ENCODE measurements around the gene NUB1.

NUB1 gene

GRCh38 chr7:151371266-151371665, 29.7 kb downstream of the NUB1 start:
- peak; percentile 14 for DNase-seq
- Mint-ChIP-seq H3K36me3 (ENCODE audit: low read depth) (peaks cover 65% of the 10 kb centered on the region), H3K9me3 (no peaks in the 10 kb centered on the region), H3K4me3 (no peak overlapping the region), H3K4me1 (ENCODE audit: low read depth) (peaks cover 8% of the 10 kb centered on the region), H3K27ac (no peak overlapping the region), H3K27me3 (no peaks in the 10 kb centered on the region)

DNA sequence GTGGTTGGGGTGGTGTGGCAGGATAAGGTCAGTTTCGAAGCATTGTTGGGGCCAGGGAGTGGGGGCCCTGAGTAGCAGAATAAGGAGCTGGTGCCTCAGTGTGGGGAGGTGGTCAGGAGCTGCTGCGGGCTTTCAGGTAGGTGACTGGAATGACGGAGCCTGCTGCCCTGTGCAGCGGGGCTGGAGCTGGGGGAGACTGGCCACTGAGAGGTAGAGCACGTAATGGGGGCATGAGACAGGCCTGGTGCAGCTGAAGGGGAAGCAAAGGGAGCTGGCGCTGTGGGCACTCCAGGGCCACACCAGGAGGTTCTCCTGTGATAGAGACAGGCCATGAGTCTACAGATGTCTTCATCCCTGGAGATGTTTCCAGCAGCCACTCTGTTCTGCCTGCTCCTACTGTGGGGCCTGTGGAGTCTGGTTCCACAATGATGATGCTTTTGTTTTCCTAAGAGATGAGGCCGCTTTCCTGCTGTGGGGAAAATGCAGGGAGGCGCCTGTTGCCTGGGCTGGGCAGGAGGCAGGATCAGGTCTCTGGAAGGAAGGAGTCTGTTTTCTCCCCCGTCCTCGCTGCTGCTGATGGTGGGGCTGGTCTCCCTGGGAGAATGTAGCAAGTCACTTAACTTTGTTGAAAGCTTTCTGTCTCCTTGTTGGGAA, 31.1 kb downstream of the NUB1 start:
- Mint-ChIP-seq H3K4me3 (no peak overlapping the region), H3K27me3 (no peaks in the 10 kb centered on the region), H3K27ac (peak overlapping the region; percentile 28), H3K36me3 (ENCODE audit: low read depth) (peaks cover 77% of the 10 kb centered on the region), H3K9me3 (no peaks in the 10 kb centered on the region), H3K4me1 (ENCODE audit: low read depth) (peaks cover 8% of the 10 kb centered on the region)
- DNase-seq = no peak

- Mint-ChIP-seq H3K27ac (no peak overlapping the region), H3K4me3 (no peak overlapping the region), H3K4me1 (ENCODE audit: low read depth) (peaks cover under 1% of the 10 kb centered on the region), H3K27me3 (no peaks in the 10 kb centered on the region), H3K36me3 (ENCODE audit: low read depth) (peaks cover 77% of the 10 kb centered on the region), H3K9me3 (no peaks in the 10 kb centered on the region)
- no peak for DNase-seq
Measured at GRCh38 chr7:151373599-151373998, 32.0 kb downstream of the NUB1 start.

DNA sequence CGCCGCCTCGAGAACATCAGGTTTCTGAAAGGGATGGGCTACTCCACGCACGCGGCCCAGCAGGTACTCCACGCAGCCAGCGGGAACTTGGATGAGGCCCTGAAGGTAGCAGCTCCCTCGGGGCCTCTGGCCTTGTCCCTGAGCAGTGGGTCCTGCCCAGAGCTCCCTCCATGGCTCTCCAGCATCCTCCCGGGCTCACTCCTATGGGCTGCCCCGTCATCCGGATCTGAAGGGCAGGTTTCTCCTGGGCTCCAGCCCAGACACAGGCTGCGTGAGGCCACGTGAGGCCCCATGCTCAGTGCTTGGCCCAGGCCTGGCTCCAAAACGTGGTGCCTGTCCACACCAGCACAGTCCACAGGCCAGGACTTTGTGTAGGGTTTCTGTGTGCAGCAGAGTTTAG, 32.5 kb downstream of the NUB1 start:
- Mint-ChIP-seq H3K27ac (no peak overlapping the region), H3K4me3 (no peak overlapping the region), H3K27me3 (no peaks in the 10 kb centered on the region), H3K4me1 (ENCODE audit: low read depth) (no peaks in the 10 kb centered on the region), H3K36me3 (ENCODE audit: low read depth) (peaks cover 76% of the 10 kb centered on the region), H3K9me3 (no peaks in the 10 kb centered on the region)
- DNase-seq = no peak

- DNase-seq = no peak
- no peak overlapping the region for H3K27ac Mint-ChIP-seq
- no peaks in the 10 kb centered on the region for H3K27me3 Mint-ChIP-seq
- no peaks in the 10 kb centered on the region for H3K4me1 Mint-ChIP-seq (ENCODE audit: low read depth)
- H3K4me3 Mint-ChIP-seq = no peak overlapping the region
- no peaks in the 10 kb centered on the region for H3K9me3 Mint-ChIP-seq
- peaks cover 70% of the 10 kb centered on the region for H3K36me3 Mint-ChIP-seq (ENCODE audit: low read depth)
Measured at GRCh38 chr7:151374726-151375125, 33.1 kb downstream of the NUB1 start.

DNA sequence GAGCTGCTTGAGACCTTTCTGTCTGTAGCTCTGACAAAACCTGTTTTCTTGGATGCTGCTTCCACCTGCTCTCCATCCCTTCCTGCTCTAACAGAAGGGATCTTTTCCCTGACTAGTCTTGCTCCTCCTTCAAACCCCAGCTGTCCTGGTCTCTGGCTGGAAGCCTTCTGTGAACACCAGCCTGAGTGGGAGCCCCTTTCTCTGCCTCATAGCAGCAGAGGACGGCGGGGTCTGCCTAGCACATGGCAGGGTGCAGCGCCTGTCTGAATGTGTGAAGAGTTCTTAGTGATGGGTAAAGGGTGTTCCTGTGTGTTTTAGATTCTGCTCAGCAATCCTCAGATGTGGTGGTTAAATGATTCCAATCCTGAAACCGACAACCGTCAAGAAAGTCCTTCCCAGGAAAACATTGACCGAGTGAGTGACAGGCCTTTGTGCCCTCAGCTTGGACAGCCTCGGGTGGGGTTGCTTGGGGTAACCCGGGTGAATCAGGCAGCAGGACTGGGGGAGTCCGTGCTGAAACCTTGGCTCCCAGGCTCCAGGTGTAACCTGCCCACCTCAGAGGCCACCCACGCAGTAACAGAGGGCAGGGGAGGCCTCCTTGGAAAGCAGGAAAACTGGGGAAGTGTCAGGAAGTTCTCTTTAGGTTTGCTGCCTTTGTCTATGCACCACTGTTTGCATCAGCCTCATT, 34.1 kb downstream of the NUB1 start:
- peak overlapping the region; percentile 31 for H3K27ac Mint-ChIP-seq
- peaks cover 65% of the 10 kb centered on the region for H3K36me3 Mint-ChIP-seq (ENCODE audit: low read depth)
- no peaks in the 10 kb centered on the region for H3K27me3 Mint-ChIP-seq
- peaks cover under 1% of the 10 kb centered on the region for H3K4me1 Mint-ChIP-seq (ENCODE audit: low read depth)
- DNase-seq = no peak
- H3K4me3 Mint-ChIP-seq = no peak overlapping the region
- H3K9me3 Mint-ChIP-seq = no peaks in the 10 kb centered on the region

DNA sequence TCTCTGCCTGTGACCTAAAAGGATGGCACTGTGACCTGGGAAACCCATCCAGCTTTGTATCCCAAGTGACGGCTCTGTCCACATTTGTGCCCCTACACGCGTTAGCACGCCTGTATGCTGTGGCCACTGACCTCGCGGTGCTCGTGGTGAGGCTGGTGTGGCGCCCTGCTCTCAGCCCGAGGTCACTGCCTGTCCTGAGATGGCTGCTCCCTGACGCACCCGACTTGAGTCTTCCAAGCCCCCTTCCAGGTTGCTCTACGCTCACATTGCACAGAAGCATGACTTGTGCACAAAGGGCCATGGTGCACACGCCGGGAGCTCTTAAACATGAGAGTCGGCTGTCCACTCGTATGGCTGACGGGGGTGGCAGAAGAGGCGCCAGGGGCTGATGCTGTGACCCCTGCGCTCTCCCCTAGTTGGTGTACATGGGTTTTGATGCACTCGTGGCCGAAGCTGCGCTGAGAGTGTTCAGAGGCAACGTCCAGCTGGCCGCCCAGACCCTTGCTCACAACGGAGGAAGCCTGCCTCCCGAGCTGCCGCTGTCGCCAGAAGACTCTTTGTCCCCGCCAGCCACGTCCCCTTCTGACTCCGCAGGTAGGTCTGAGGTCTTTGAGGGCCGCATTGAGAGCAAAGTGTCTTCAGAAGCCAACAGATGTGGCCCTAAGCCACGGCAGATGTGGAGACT, 34.7 kb downstream of the NUB1 start:
- H3K4me3 Mint-ChIP-seq = no peak overlapping the region
- H3K4me1 Mint-ChIP-seq (ENCODE audit: low read depth) = peaks cover 4% of the 10 kb centered on the region
- no peak overlapping the region for H3K27ac Mint-ChIP-seq
- H3K27me3 Mint-ChIP-seq = peaks cover 3% of the 10 kb centered on the region
- no peak for DNase-seq
- H3K9me3 Mint-ChIP-seq = no peaks in the 10 kb centered on the region
- H3K36me3 Mint-ChIP-seq (ENCODE audit: low read depth) = peaks cover 61% of the 10 kb centered on the region

DNA sequence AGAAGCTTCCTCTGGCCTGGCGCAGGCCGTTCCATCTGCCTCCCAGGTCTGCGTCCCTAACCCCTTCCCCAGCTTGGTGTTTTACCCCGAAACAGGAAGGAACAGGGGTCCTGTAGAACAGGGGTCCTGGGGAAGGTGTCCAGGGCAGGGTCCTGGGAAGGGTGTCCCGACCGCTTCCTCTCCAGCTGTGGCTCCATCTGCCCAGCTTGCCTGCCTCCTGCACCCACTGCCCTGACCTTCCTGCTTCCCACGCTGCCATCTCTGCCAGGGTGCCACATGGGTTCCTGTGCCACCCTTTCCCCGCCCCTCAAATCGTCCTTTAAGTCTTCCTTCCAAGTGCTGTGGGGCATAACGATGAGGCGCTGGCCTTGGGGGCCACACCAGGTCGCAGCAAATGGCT, 35.8 kb downstream of the NUB1 start:
- no peak overlapping the region for H3K27ac Mint-ChIP-seq
- H3K9me3 Mint-ChIP-seq = no peaks in the 10 kb centered on the region
- peaks cover 55% of the 10 kb centered on the region for H3K36me3 Mint-ChIP-seq (ENCODE audit: low read depth)
- H3K27me3 Mint-ChIP-seq = peaks cover 8% of the 10 kb centered on the region
- H3K4me3 Mint-ChIP-seq = no peak overlapping the region
- DNase-seq = no peak
- peaks cover 8% of the 10 kb centered on the region for H3K4me1 Mint-ChIP-seq (ENCODE audit: low read depth)

GRCh38 chr7:151378011-151378410, 36.4 kb downstream of the NUB1 start:
- H3K4me3 Mint-ChIP-seq = no peak overlapping the region
- peaks cover 13% of the 10 kb centered on the region for H3K27me3 Mint-ChIP-seq
- peaks cover 10% of the 10 kb centered on the region for H3K4me1 Mint-ChIP-seq (ENCODE audit: low read depth)
- H3K9me3 Mint-ChIP-seq = no peaks in the 10 kb centered on the region
- no peak overlapping the region for H3K27ac Mint-ChIP-seq
- H3K36me3 Mint-ChIP-seq (ENCODE audit: low read depth) = peaks cover 48% of the 10 kb centered on the region
- DNase-seq = no peak

DNA sequence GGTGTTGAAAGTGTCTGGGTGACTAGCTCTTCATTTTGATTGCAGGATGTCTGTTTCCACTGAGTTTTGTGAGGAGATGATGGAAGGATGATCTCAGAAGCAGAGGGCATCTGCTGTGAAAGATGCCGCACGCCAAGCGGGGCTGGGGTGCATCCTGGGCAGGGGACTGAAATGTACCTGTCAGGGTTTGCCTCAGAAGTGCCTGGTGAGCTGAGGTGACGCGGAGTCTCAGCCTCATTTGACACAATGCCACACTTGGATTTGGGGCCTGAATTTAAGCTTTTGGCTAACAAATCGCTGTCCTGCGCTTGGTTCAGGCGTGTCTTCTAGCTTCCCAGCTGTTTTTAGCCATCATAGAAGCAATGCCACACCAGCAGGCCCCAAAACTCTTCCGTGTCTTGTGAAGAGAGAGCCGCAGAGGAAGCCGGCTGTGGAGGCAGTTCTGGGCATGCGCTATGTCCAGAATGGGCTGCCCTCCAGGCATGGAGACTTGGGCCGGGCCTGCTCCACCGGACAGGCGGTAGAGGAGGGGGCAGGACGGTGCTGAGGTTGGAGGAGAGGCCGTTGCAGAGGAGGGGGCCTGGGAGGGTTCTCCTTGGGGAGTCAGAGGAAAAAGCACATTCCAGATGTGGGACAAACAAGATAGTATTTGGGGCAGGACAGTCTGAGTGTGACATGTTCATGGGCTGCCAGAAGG, 37.0 kb downstream of the NUB1 start:
- Mint-ChIP-seq H3K36me3 (ENCODE audit: low read depth) (peaks cover 45% of the 10 kb centered on the region), H3K4me3 (no peak overlapping the region), H3K4me1 (ENCODE audit: low read depth) (peaks cover 10% of the 10 kb centered on the region), H3K27me3 (peaks cover 16% of the 10 kb centered on the region), H3K9me3 (no peaks in the 10 kb centered on the region), H3K27ac (no peak overlapping the region)
- no peak for DNase-seq

DNA sequence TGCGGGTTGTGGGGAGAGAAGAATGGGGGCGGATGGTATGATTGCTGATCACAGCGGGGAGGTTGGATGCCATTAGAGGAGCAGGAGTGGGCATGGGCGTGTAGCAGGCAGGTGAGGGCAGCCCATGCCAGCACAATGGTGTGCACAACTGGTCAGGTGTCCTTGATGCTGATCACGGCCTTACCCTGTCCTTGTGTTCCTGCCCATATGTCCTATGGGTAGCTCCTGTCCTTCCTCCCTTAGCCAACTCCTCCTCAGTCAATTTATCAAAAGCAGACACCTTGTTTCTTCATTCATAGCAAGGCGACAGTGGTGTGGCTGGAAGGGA, 37.5 kb downstream of the NUB1 start:
- no peak overlapping the region for H3K27ac Mint-ChIP-seq
- H3K4me3 Mint-ChIP-seq = no peak overlapping the region
- DNase-seq = no peak
- H3K36me3 Mint-ChIP-seq (ENCODE audit: low read depth) = peaks cover 39% of the 10 kb centered on the region
- H3K27me3 Mint-ChIP-seq = peaks cover 20% of the 10 kb centered on the region
- H3K9me3 Mint-ChIP-seq = no peaks in the 10 kb centered on the region
- peaks cover 10% of the 10 kb centered on the region for H3K4me1 Mint-ChIP-seq (ENCODE audit: low read depth)

GRCh38 chr7:151379534-151380198, 38.1 kb downstream of the NUB1 start:
- H3K4me3 Mint-ChIP-seq = no peak overlapping the region
- DNase-seq = no peak
- peaks cover 10% of the 10 kb centered on the region for H3K4me1 Mint-ChIP-seq (ENCODE audit: low read depth)
- H3K27ac Mint-ChIP-seq = no peak overlapping the region
- H3K9me3 Mint-ChIP-seq = no peaks in the 10 kb centered on the region
- peaks cover 35% of the 10 kb centered on the region for H3K36me3 Mint-ChIP-seq (ENCODE audit: low read depth)
- peaks cover 24% of the 10 kb centered on the region for H3K27me3 Mint-ChIP-seq

DNA sequence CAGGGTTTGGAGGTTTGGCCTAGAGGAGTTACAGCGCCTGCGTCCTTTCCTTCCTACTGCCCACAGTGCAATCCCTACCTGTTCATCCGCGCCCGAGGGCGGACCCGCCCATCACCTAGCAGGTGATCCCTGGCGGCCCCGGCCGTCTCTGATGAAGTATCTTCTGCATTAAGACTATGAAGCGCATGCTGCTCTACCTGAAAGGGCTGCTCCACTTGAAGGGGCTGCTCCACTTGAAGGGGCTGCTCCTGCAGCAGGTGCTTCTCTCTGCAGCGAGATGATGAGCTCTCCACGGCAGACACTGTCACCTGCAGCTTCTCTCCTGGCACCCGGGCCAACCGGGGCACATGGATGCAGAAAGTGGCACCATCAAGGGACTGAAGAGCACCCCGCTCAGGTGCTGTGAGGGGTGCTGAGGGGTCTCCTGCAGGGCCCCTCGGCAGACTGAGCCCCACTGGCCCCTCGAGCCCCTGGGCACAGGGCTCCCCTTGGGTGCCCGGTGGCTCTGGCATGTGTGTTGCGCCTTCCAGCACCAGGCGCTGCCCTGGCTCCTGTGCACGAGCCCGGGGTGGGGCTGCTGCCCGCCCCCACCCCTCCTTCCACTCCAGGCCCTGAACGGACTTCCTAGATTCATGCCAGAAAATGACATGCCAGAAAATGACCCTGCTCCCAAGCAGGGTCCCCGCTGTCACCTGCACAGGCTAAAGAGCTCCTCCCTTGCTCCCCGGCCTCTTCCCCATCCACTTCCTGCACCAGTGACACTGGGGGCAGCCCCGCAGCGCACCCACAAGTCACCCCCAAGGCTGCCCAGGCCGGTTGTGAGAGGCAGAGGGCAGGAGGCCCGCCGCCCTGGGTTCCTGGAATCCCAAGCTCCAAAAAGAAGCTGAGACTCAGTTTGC, 38.8 kb downstream of the NUB1 start:
- Mint-ChIP-seq H3K27ac (no peak overlapping the region), H3K36me3 (ENCODE audit: low read depth) (peaks cover 31% of the 10 kb centered on the region), H3K4me3 (no peak overlapping the region), H3K9me3 (no peaks in the 10 kb centered on the region), H3K4me1 (ENCODE audit: low read depth) (peaks cover 10% of the 10 kb centered on the region), H3K27me3 (peaks cover 24% of the 10 kb centered on the region)
- no peak for DNase-seq

GRCh38 chr7:151381098-151381347, 39.4 kb downstream of the NUB1 start:
- DNase-seq = no peak
- Mint-ChIP-seq H3K4me3 (no peak overlapping the region), H3K27me3 (peaks cover 24% of the 10 kb centered on the region), H3K9me3 (no peaks in the 10 kb centered on the region), H3K36me3 (ENCODE audit: low read depth) (peaks cover 25% of the 10 kb centered on the region), H3K4me1 (ENCODE audit: low read depth) (peaks cover 10% of the 10 kb centered on the region), H3K27ac (no peak overlapping the region)
